ENCODE data around the gene ASCC3.

ASCC3 gene

DNA sequence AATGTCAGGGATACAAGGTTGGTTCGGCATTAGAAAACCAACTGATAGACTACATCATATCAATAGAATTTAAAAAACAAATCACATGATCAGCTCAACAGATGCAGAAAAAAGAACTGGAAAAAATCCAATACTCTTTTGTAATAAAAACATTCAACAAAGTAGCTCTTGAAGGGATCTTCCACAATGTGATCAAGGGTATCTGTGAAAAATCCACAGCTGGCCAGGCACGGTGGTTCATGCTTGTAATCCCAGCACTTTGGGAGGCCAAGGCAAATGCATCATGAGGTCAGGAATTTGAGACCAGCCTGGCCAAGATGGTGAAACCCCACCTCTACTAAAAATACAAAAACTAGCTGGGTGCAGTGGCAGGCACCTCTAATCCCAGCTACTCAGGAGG lies 63.1 kb downstream of the ASCC3 start:
- Mint-ChIP-seq H3K4me1 (no peaks in the 10 kb centered on the region), H3K36me3 (ENCODE audit: low read depth) (peaks cover 71% of the 10 kb centered on the region), H3K27me3 (ENCODE audit: low read depth, poor library complexity) (no peaks in the 10 kb centered on the region), H3K4me3 (no peak overlapping the region), H3K27ac (no peak overlapping the region), H3K9me3 (peaks cover 36% of the 10 kb centered on the region)
- no peak for TF ChIP-seq CTCF (IDR thresholded peaks at IDR 0.05)
- DNase-seq = no peak

DNA sequence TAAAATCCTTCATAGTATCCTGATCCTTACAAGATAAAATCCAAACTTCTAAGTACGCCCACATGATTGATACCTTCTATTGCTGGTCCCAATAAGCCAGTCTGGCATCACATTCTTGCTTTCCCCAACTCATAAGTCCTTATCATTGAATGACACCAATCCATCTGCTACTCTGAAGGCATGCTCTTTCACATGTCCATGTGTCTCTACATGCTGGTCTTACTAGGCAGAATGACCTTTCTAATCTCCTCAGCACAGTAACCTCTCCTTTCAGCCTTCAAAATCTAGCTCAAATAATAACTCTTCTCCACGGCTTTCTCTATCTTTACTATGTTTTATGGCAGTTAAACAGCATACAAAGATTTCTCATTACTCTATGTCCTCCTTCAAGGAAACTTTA lies 71.1 kb downstream of the ASCC3 start:
- H3K4me3 Mint-ChIP-seq = no peak overlapping the region
- no peak for TF ChIP-seq CTCF (IDR thresholded peaks at IDR 0.05)
- H3K27me3 Mint-ChIP-seq (ENCODE audit: low read depth, poor library complexity) = no peaks in the 10 kb centered on the region
- H3K4me1 Mint-ChIP-seq = no peaks in the 10 kb centered on the region
- H3K36me3 Mint-ChIP-seq (ENCODE audit: low read depth) = peaks cover 30% of the 10 kb centered on the region
- DNase-seq = no peak
- H3K9me3 Mint-ChIP-seq = peaks cover 6% of the 10 kb centered on the region
- H3K27ac Mint-ChIP-seq = no peak overlapping the region

- Mint-ChIP-seq H3K9me3 (no peaks in the 10 kb centered on the region), H3K27me3 (ENCODE audit: low read depth, poor library complexity) (no peaks in the 10 kb centered on the region), H3K27ac (no peak overlapping the region), H3K4me1 (no peaks in the 10 kb centered on the region), H3K36me3 (ENCODE audit: low read depth) (peaks cover 30% of the 10 kb centered on the region), H3K4me3 (no peak overlapping the region)
- TF ChIP-seq CTCF (IDR thresholded peaks at IDR 0.05) = no peak
- DNase-seq = no peak
Measured at GRCh38 chr6:100809346-100809745, 71.8 kb downstream of the ASCC3 start.

DNA sequence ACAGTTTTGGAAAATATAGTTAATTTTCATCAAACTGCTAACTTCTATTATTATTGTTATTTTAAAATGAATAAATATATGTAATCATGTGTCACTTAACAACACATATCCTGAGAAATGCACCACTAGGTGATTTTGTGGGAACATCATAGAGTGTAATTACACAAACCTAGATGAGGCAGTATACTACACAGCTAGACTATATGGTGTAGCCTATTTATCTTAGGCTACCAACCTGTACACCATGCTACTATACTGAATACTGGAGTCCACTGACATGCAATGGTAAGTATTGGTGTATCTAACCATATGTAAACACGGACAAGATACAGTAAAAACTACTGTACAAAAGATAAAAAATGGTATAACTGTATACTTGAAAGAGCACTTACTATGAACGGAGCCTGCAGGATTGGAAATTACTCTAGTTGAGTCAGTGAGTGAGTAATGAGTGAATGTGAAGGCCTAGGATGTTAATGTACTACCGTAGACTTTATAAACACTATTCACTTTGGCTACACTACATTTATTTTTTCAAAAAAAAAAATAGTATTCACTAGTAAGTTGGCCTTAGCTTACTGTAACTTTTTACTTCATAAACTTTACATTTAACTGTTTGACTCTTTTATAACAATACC lies 72.4 kb downstream of the ASCC3 start:
- no peak for DNase-seq
- peaks cover 25% of the 10 kb centered on the region for H3K36me3 Mint-ChIP-seq (ENCODE audit: low read depth)
- no peak for TF ChIP-seq CTCF (IDR thresholded peaks at IDR 0.05)
- no peaks in the 10 kb centered on the region for H3K27me3 Mint-ChIP-seq (ENCODE audit: low read depth, poor library complexity)
- no peak overlapping the region for H3K4me3 Mint-ChIP-seq
- no peaks in the 10 kb centered on the region for H3K4me1 Mint-ChIP-seq
- no peaks in the 10 kb centered on the region for H3K9me3 Mint-ChIP-seq
- no peak overlapping the region for H3K27ac Mint-ChIP-seq

DNA sequence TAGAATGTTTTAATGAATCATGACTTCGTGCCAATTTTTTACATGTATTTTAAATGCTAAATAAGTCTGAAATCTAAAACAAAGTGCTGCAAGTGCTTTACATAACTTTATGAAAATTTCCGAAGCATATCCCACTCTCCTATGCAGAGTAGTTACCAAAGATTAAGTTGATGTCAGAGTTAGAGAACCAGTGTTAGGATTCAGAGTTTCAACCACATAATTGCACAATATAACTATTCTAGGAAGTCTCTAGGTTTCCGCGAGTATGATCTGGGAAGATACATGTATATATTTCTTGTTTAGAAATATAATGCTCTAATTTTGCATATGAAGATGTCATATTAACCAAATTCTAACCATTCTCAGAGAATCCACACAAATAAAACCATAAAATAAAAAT lies 74.8 kb downstream of the ASCC3 start:
- Mint-ChIP-seq H3K27ac (no peak overlapping the region), H3K4me3 (no peak overlapping the region), H3K36me3 (ENCODE audit: low read depth) (peaks cover 10% of the 10 kb centered on the region), H3K4me1 (peaks cover 5% of the 10 kb centered on the region), H3K9me3 (no peaks in the 10 kb centered on the region), H3K27me3 (ENCODE audit: low read depth, poor library complexity) (no peaks in the 10 kb centered on the region)
- TF ChIP-seq CTCF (IDR thresholded peaks at IDR 0.05) = no peak
- DNase-seq = no peak

DNA sequence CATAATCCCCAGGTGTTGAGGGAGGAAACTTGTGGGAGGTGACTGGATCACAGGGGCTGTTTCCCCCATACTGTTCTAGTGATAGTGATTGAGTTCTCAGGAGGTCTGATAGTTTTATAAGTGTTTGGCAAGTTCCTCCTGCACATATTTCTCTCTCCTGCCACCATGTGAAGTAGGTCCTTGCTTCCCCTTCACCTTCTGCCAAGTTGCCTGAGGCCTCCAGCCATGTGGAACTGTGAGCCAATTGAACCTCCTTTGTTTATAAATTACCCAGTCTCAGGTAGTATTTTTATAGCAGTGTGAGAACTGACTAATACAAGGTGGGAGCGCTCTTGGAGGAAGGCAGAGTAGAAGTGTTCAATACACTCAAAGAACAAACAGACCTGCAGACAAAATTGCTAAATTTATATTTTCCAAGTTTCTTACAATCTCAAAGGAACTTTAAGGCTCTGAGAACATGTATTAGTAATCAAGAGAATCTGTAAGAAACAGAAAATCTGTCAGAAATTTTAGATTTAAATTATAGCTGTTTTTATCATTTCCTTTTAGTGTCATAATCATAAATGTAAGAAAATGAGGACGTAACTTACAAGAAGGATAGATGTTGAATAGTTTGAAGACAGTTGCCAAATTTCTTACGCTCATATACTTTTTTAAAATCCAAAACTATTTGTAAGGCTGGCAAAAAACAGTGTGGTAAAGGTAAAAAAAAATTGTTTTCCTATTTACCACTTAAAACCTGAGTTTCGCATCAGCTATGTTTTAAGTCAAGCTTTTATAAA lies 77.7 kb downstream of the ASCC3 start:
- peaks cover 5% of the 10 kb centered on the region for H3K4me1 Mint-ChIP-seq
- H3K36me3 Mint-ChIP-seq (ENCODE audit: low read depth) = peaks cover 13% of the 10 kb centered on the region
- no peaks in the 10 kb centered on the region for H3K9me3 Mint-ChIP-seq
- H3K27me3 Mint-ChIP-seq (ENCODE audit: low read depth, poor library complexity) = no peaks in the 10 kb centered on the region
- no peak overlapping the region for H3K4me3 Mint-ChIP-seq
- TF ChIP-seq CTCF (IDR thresholded peaks at IDR 0.05) = no peak
- H3K27ac Mint-ChIP-seq = peak overlapping the region; percentile 59
- no peak for DNase-seq
